ENCODE measurements around the gene GPI.

DNA sequence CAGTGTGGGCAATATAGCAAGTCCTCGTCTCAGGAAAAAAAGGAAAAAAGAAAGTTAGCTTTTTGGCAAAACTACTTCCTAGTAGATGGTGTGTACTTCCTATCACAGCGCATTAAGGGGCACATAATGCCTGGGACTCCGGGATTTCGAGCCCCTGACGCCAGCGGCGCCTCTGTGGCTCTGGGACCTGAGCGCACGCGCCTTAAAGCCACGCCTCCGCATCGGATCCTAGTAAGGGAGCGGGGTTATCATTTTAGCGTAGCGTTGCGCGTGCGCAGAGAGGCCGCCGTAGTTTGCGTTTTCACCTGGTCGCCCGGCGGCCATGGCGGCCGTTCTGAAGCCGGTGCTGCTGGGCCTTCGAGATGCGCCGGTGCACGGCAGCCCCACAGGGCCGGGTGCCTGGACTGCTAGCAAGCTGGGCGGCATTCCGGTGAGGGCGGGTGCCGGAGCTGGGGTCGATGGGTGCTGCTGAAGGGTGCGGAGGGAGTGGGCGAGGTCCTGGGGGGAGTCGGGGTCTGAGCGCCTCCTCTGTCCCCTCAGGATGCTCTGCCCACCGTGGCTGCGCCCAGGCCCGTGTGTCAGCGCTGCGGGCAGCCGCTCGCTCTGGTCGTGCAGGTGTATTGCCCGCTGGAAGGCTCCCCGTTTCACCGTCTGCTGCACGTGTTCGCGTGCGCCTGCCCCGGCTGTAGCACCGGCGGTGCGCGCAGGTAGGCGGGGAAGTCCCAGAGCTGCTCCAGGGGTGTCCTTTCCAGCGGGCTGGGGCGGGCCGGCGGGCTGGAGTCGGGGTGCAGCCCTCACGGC is 39.3 kb downstream of the GPI start, which contains the start of gene PDCD2L:
- TF ChIP-seq EZH2phosphoT487 (IDR thresholded peaks at IDR 0.05; ENCODE audit: insufficient read depth, low read depth) (no peak), EZH2 (IDR thresholded peaks at IDR 0.05; ENCODE audit: insufficient read depth, poor library complexity, severe bottlenecking) (no peak)

All from GM23248 (cell line).